ENCODE results near the gene IL1R2.
"Not testable (repeated sequence)": the region's sequence is repeated elsewhere in the genome, so short reads cannot be mapped to it uniquely, and the experiment has no call there.

IL1R2 gene

DNA sequence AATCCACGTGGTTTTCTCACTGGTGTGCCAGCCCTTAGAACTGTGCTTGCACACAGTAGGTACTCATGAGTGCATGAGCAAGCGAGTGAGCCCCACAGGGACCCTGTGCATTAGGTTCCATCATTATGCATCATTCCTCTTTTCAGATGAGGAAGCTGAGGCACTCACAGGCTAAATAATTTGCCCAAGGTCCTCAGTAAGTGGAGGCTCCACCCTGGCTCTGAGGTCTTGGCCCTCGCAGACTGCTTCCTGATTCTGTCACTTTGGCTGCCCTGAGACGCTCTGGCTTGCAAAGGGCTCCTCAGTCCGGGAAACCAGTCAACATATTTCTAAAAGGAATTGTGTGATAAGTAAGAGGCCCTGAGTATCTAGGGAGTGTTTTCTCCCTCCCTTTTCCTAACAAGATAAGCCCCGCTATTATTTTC lies 71.7 kb downstream of the IL1R2 start:
- DNase-seq, result no peak

DNA sequence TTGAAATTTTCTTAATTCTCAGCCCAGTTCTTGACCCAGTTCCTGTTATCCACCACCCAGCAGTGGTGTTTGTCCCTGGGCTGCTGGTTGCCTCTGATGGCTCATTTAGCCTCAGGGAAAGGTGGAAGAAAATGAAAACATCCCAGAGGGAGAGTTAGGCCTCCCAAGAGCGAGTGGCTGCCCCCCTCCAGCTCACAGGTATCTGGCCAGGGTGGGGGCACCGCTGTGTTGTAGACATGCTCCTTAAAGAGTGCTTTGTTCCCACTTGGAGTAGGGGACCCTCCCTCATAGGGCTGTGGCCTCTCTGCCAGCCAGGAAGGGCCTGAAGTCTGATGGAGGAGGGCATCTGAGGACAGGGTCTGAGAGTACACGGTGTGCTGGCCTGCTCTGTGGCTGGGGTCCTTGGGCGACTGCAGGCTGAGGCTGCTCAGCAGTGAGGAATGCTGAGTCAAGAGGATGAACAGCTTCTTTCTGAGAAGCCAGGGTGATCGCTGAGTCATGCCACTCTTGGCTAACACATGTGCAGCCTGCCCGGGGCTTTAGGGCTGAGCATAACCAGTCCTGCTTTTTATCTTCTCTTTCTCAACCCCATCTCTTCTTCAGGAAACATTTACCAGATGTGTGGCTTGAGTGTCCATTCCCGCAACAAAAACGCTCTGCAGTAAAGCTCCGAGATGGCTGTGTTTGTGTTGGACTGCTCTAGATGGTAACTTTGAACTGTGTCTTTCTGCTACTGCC lies 72.3 kb downstream of the IL1R2 start:
- DNase-seq, result no peak

- DNase-seq, result no peak
These were observed 73.2 kb downstream of the IL1R2 start for GRCh38 chr2:102064679-102065674.

- DNase-seq, result no peak
These were observed 74.0 kb downstream of the IL1R2 start for GRCh38 chr2:102065675-102066252.

- no peak for DNase-seq
These were observed 74.8 kb downstream of the IL1R2 start for GRCh38 chr2:102066554-102066953.

DNA sequence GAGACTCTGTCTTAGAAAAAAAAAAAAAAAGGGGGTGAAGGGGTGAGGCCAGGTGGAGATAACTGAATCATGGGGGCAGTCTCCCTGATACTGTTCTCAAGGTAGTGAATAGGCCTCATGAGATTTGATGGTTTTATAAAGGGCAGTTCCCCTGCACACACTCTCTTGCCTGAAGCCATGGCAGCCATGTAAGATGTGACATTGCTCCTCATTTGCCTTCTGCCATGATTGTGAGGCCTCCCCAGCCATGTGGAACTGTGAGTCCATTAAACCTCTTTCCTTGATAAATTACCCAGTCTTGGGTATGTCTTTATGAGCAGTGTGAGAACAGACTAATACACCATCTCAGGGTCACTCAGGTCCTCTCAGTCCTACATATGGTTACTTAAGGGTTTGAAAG lies 76.4 kb downstream of the IL1R2 start:
- DNase-seq, result not testable (repeated sequence)

DNA sequence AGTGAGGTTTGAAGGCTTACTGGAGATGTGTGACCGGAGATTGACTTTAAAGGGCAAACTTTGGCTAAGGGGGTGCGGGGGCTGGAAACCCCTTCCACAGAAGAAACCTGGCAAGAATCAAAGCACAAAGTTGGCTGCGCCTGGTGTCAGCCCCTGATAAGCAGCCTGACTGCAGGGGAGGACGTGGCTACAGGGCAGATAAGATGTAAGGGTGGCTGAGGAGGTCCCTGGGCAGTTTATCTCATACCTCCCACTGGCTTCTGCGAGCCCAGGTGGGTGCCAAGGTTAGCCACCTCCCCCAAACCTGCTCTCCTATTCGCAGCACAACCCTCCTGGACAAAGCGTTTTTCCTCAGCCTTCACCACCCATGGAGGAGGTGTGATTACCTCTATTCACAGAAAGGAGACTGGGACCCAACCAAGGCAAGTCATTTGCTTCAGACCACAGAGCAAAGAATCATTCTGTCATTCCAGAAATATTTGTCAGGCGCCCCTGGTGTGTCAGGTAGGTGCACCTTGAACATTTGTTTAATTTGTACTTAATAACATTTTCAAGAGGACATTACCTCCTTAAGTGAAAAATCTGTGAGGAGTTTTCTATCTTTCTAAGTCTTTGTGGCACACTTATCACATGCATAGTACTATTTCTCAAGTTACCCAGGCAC lies 77.7 kb downstream of the IL1R2 start:
- DNase-seq, result no peak

DNA sequence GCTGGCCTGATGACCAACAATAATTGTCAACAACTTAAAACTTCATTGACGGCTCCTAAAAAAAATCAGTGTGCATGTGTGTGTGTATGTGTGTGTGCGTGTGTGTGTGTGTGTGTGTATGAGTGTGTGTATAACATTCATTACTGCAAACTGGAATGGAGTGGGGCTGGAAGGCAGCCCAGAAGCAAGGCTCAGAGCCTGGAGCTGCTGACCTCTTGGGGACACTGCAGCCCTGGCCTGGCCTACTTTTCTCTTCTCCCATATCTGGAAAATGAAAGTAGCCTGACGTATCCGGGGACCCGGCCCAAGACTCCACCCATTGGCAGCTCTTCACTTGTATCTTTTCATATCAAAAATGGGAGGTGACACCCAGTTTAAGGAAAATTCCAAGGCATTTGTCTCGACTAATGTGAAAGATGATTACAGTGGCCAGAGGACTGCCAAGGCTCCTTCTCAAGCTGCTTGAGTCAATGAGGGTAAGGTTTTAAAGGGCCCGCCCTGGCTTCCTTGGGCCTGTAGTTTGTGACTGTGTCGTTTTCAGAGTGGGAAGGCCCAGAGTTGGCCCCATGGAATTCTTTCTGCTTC lies 78.4 kb downstream of the IL1R2 start:
- no peak for DNase-seq

GRCh38 chr2:102072741-102073140 lies 81.0 kb downstream of the IL1R2 start:
- DNase-seq, result no peak

- DNase-seq, result no peak
These were observed 81.5 kb downstream of the IL1R2 start for GRCh38 chr2:102073168-102073724.

- peak; percentile 6 for DNase-seq
These were observed 82.5 kb downstream of the IL1R2 start for GRCh38 chr2:102074152-102074783.

DNA sequence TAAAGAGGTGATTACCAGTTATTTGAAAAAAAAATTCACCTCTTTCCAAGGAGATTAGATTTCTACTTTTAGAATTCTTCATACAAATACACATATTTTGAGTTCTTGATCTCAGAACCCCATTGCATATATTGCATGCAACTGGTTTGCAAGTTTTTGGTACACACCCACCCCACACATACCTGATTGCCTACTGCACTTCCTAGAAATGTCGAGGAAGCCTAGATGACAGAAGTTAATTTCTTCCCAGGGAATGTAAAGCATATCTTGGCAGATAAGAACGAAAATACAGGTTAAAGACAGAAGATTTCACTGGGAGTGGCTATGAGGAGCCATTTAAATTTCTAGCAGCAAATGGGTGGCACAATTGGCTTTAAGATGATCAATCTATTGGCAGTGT lies 83.7 kb downstream of the IL1R2 start:
- no peak for DNase-seq

DNA sequence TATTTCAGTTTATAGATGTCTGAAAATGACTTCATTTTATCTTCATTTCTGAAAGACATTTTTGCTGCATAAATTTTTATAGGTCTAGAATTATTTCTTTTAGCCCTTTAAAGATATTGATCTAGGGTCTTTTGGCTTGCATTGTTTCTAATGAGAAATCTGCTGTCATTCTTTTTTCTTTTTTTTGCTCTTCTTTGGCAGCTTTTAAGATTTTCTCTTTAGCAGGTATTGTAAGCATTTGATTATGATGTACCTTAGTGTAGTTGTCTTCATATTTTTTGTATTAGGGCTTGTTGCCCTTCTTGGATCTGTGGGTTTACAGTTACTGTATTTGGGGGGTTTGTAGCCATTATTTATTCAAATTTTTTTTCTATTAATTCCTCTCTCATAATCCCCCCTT lies 84.8 kb downstream of the IL1R2 start:
- no peak for DNase-seq

Data from DMS 273 treated with DMSO at 0.1 percent for 48 hours (cell line).